SW 1271 (cell line): ENCODE measurements around the gene CKAP5.
A peak's percentile ranks its signal among the peaks of the same experiment; 100 is the strongest.

Experiments used
- DNase-seq, 2 experiments: peaks; one replicate each; lab custom pipeline; 2025; lab: John Stamatoyannopoulos, UW

The CKAP5 gene

GRCh38 chr11:46845740-46846509 lies at the start of gene CKAP5:
CKAP5 (minus strand) TSS chr11:46846280; CDS start chr11:46821231, 25,049 bp downstream.
- peak; percentile 72 to 87 for DNase-seq

GRCh38 chr11:46895821-46896220 lies 49.7 kb upstream of the CKAP5 start:
- no peak for DNase-seq

GRCh38 chr11:46894961-46895360 lies 48.9 kb upstream of the CKAP5 start:
- DNase-seq: no peak

- DNase-seq: no peak
Observed at GRCh38 chr11:46894506-46894905, 48.4 kb upstream of the CKAP5 start.

- no peak for DNase-seq
Observed at GRCh38 chr11:46892838-46893237, 46.8 kb upstream of the CKAP5 start.

GRCh38 chr11:46892109-46892508 lies 46.0 kb upstream of the CKAP5 start:
- no peak for DNase-seq

GRCh38 chr11:46890665-46891064 lies 44.6 kb upstream of the CKAP5 start:
- DNase-seq: no peak

- peak; percentile 39 to 73 for DNase-seq
Observed at GRCh38 chr11:46889689-46890475, 43.8 kb upstream of the CKAP5 start.

- no peak for DNase-seq
Observed at GRCh38 chr11:46889251-46889650, 43.2 kb upstream of the CKAP5 start.

GRCh38 chr11:46888636-46889035 lies 42.6 kb upstream of the CKAP5 start:
- no peak for DNase-seq

GRCh38 chr11:46886211-46886610 lies 40.1 kb upstream of the CKAP5 start:
- DNase-seq: no peak

GRCh38 chr11:46879056-46879585 lies 33.0 kb upstream of the CKAP5 start:
- no peak for DNase-seq

- no peak for DNase-seq
Observed at GRCh38 chr11:46877580-46877979, 31.5 kb upstream of the CKAP5 start.

- no peak for DNase-seq
Observed at GRCh38 chr11:46876471-46876870, 30.4 kb upstream of the CKAP5 start.

GRCh38 chr11:46874586-46874985 lies 28.5 kb upstream of the CKAP5 start:
- no peak for DNase-seq

- no peak for DNase-seq
Observed at GRCh38 chr11:46868912-46869311, 22.8 kb upstream of the CKAP5 start.

- DNase-seq: no peak
Observed at GRCh38 chr11:46865340-46865739, 19.3 kb upstream of the CKAP5 start.

- no peak for DNase-seq
Observed at GRCh38 chr11:46860218-46860617, 14.1 kb upstream of the CKAP5 start.

- DNase-seq: no peak
Observed at GRCh38 chr11:46858920-46859546, 13.0 kb upstream of the CKAP5 start.

- DNase-seq: no peak
Observed at GRCh38 chr11:46857666-46858065, 11.6 kb upstream of the CKAP5 start.

- DNase-seq: no peak
Observed at GRCh38 chr11:46856605-46857343, 10.7 kb upstream of the CKAP5 start.

GRCh38 chr11:46855863-46856262 lies 9.8 kb upstream of the CKAP5 start:
- no peak for DNase-seq
